ENCODE results near the gene CD46. TPM values are rescaled to one million over a fixed set of nuclear protein-coding genes. Genes with fewer than 3 reads are reported as not detected.
"Not testable (repeated sequence)": the region's sequence is repeated elsewhere in the genome, so short reads cannot be mapped to it uniquely, and the experiment has no call there.

CD46 gene
- total RNA-seq (2014; rRNA removed; shearing (Covaris generic); ENCODE audit: low replicate concordance): 64.2 and 152 TPM in 2 replicates

- H2AFZ ChIP-seq (ENCODE audit: low read length): peak within 1 kb of the TSS; percentile 67
Observed at GRCh38 chr1:207751790-207752455, at the start of gene CD46. TSS of gene CD46 (plus strand) at chr1:207752054. CDS start at chr1:207752213, 159 bp downstream.

GRCh38 chr1:207702317-207702716 lies 49.5 kb upstream of the CD46 start:
- no peaks in the 10 kb centered on the region for H3K9me2 ChIP-seq (replicated peaks; ENCODE audit: insufficient read depth, low read length)
- no peaks in the 10 kb centered on the region for H3K27me3 ChIP-seq (ENCODE audit: low read length)
- no peak overlapping the region for H3K4me2 ChIP-seq (ENCODE audit: low read depth, low read length, poor library complexity, severe bottlenecking)
- no peaks in the 10 kb centered on the region for H3K79me2 ChIP-seq (ENCODE audit: low read length)
- DNase-seq: no peak
- H3K27ac ChIP-seq (ENCODE audit: low read length): no peak overlapping the region
- no peaks in the 10 kb centered on the region for H3K4me1 ChIP-seq (ENCODE audit: low read length)
- no peaks in the 10 kb centered on the region for H4K20me1 ChIP-seq (ENCODE audit: insufficient read depth, low read depth, low read length)
- H3K9ac ChIP-seq (ENCODE audit: low read length): no peak overlapping the region
- no peak overlapping the region for H3K4me3 ChIP-seq (ENCODE audit: low read length)
- H2AFZ ChIP-seq (ENCODE audit: low read length): no peak overlapping the region
- no peaks in the 10 kb centered on the region for H3K36me3 ChIP-seq (ENCODE audit: insufficient read depth, low read length)
- no peaks in the 10 kb centered on the region for H3K9me3 ChIP-seq (ENCODE audit: low read length)

More at GRCh38 chr1:207751790-207752455, at the start of gene CD46:
- Histone ChIP-seq H3K9me3 (ENCODE audit: low read length) (no peaks in the 10 kb centered on the region), H3K9me2 (replicated peaks; ENCODE audit: insufficient read depth, low read length) (no peaks in the 10 kb centered on the region), H3K27ac (ENCODE audit: low read length) (peak within 1 kb of the TSS; percentile 65), H3K4me3 (ENCODE audit: low read length) (peak within 1 kb of the TSS; percentile 92), H3K4me2 (ENCODE audit: low read depth, low read length, poor library complexity, severe bottlenecking) (peak within 1 kb of the TSS; percentile 83), H3K36me3 (ENCODE audit: insufficient read depth, low read length) (peaks cover under 1% of the 10 kb centered on the region; the same call in 1 of the 2 replicates), H3K4me1 (ENCODE audit: low read length) (peaks cover 72% of the 10 kb centered on the region), H3K79me2 (ENCODE audit: low read length) (peaks cover 51% of the 10 kb centered on the region), H3K9ac (ENCODE audit: low read length) (peak within 1 kb of the TSS; percentile 89), H3K27me3 (ENCODE audit: low read length) (no peaks in the 10 kb centered on the region), H4K20me1 (ENCODE audit: insufficient read depth, low read depth, low read length) (peaks cover 9% of the 10 kb centered on the region; the same call in 1 of the 2 replicates)
- peak; percentile 96 for DNase-seq

- no peaks in the 10 kb centered on the region for H3K27me3 ChIP-seq (ENCODE audit: low read length)
- no peaks in the 10 kb centered on the region for H3K4me1 ChIP-seq (ENCODE audit: low read length)
- no peak overlapping the region for H3K27ac ChIP-seq (ENCODE audit: low read length)
- H3K9me3 ChIP-seq (ENCODE audit: low read length): no peaks in the 10 kb centered on the region
- H3K4me2 ChIP-seq (ENCODE audit: low read depth, low read length, poor library complexity, severe bottlenecking): no peak overlapping the region
- H3K4me3 ChIP-seq (ENCODE audit: low read length): no peak overlapping the region
- H4K20me1 ChIP-seq (ENCODE audit: insufficient read depth, low read depth, low read length): no peaks in the 10 kb centered on the region
- no peak overlapping the region for H2AFZ ChIP-seq (ENCODE audit: low read length)
- H3K9me2 ChIP-seq (replicated peaks; ENCODE audit: insufficient read depth, low read length): no peaks in the 10 kb centered on the region
- H3K79me2 ChIP-seq (ENCODE audit: low read length): no peaks in the 10 kb centered on the region
- H3K9ac ChIP-seq (ENCODE audit: low read length): no peak overlapping the region
- DNase-seq: no peak
- no peaks in the 10 kb centered on the region for H3K36me3 ChIP-seq (ENCODE audit: insufficient read depth, low read length)
Observed at GRCh38 chr1:207703712-207704111, 48.1 kb upstream of the CD46 start.

DNA sequence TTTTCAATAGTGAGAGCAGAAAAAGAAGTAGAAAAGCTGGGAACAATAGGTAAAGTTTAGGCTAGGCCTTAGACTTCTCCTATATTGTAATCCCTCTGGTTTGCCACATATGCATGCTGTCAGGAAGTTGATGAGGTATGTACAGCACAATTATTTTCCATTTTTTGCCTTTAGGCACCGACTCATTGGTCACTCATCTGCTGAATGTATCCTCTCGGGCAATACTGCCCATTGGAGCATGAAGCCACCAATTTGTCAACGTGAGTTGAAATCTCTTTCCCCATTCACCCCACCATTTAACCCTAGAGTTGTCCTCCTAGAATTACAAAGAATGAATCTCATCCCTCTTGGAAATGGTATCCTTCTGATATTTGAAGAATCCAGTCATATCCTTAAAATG lies 43.9 kb upstream of the CD46 start:
- H4K20me1 ChIP-seq (ENCODE audit: insufficient read depth, low read depth, low read length); H3K27ac ChIP-seq (ENCODE audit: low read length); H3K4me3 ChIP-seq (ENCODE audit: low read length); H3K79me2 ChIP-seq (ENCODE audit: low read length); H3K9me3 ChIP-seq (ENCODE audit: low read length); H3K27me3 ChIP-seq (ENCODE audit: low read length); H3K9me2 ChIP-seq (replicated peaks; ENCODE audit: insufficient read depth, low read length); H2AFZ ChIP-seq (ENCODE audit: low read length); H3K9ac ChIP-seq (ENCODE audit: low read length); H3K36me3 ChIP-seq (ENCODE audit: insufficient read depth, low read length); H3K4me1 ChIP-seq (ENCODE audit: low read length); H3K4me2 ChIP-seq (ENCODE audit: low read depth, low read length, poor library complexity, severe bottlenecking); DNase-seq: not testable (repeated sequence)

DNA sequence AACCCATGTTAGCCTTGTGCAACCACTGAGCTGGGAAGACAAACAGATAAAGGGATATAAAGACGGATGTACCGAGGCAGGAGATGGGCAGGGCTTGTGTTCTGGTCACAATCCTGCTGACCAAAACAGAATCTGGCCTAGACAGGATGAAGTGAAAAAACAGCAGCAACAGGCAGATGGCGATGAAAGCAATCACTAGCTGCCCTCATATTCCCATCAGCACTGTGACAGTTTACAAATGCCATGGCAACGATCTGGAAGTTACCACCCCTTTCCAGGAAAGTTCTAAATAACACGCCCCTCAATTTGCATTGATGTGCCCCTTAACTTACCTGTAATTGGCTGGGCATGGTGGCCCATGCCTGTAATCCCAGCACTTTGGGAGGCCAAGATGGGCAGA lies 40.6 kb upstream of the CD46 start:
- no peaks in the 10 kb centered on the region for H3K9me2 ChIP-seq (replicated peaks; ENCODE audit: insufficient read depth, low read length)
- DNase-seq: peak; percentile 28
- H3K9me3 ChIP-seq (ENCODE audit: low read length): no peaks in the 10 kb centered on the region
- no peak overlapping the region for H3K4me2 ChIP-seq (ENCODE audit: low read depth, low read length, poor library complexity, severe bottlenecking)
- H3K4me3 ChIP-seq (ENCODE audit: low read length): no peak overlapping the region
- no peaks in the 10 kb centered on the region for H3K4me1 ChIP-seq (ENCODE audit: low read length)
- H3K27me3 ChIP-seq (ENCODE audit: low read length): no peaks in the 10 kb centered on the region
- no peak overlapping the region for H2AFZ ChIP-seq (ENCODE audit: low read length)
- H3K9ac ChIP-seq (ENCODE audit: low read length): no peak overlapping the region
- H4K20me1 ChIP-seq (ENCODE audit: insufficient read depth, low read depth, low read length): no peaks in the 10 kb centered on the region
- H3K79me2 ChIP-seq (ENCODE audit: low read length): no peaks in the 10 kb centered on the region
- H3K36me3 ChIP-seq (ENCODE audit: insufficient read depth, low read length): no peaks in the 10 kb centered on the region
- no peak overlapping the region for H3K27ac ChIP-seq (ENCODE audit: low read length)

DNA sequence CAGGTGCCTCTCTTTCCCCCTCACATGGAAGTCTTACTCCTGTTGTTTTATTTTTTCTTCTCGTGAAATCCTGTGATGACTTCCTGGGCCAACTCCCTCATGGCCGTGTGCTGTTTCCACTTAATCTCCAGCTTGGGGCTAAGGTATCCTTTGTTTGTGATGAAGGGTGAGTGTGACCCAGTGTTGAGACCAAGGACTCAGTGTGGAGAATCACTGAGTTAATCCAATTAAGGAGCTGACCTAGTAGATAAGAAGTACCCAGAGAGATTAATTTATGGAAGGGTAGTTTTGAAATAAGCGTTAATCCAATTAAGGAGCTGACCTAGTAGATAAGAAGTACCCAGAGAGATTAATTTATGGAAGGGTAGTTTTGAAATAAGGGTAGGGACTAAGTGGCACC lies 39.2 kb upstream of the CD46 start:
- not testable (repeated sequence) for H3K4me1 ChIP-seq (ENCODE audit: low read length); H2AFZ ChIP-seq (ENCODE audit: low read length); H3K9me3 ChIP-seq (ENCODE audit: low read length); H4K20me1 ChIP-seq (ENCODE audit: insufficient read depth, low read depth, low read length); H3K4me2 ChIP-seq (ENCODE audit: low read depth, low read length, poor library complexity, severe bottlenecking); H3K79me2 ChIP-seq (ENCODE audit: low read length); H3K9ac ChIP-seq (ENCODE audit: low read length); H3K4me3 ChIP-seq (ENCODE audit: low read length); H3K36me3 ChIP-seq (ENCODE audit: insufficient read depth, low read length); H3K27me3 ChIP-seq (ENCODE audit: low read length); H3K9me2 ChIP-seq (replicated peaks; ENCODE audit: insufficient read depth, low read length); H3K27ac ChIP-seq (ENCODE audit: low read length)
- DNase-seq: peak; percentile 22

GRCh38 chr1:207713529-207713928 lies 38.3 kb upstream of the CD46 start:
- Histone ChIP-seq H2AFZ (ENCODE audit: low read length) (no peak overlapping the region), H3K9me3 (ENCODE audit: low read length) (no peaks in the 10 kb centered on the region), H3K36me3 (ENCODE audit: insufficient read depth, low read length) (no peaks in the 10 kb centered on the region), H3K79me2 (ENCODE audit: low read length) (no peaks in the 10 kb centered on the region), H3K4me2 (ENCODE audit: low read depth, low read length, poor library complexity, severe bottlenecking) (no peak overlapping the region), H3K9ac (ENCODE audit: low read length) (no peak overlapping the region), H3K27me3 (ENCODE audit: low read length) (no peaks in the 10 kb centered on the region), H3K4me3 (ENCODE audit: low read length) (no peak overlapping the region), H4K20me1 (ENCODE audit: insufficient read depth, low read depth, low read length) (no peaks in the 10 kb centered on the region), H3K9me2 (replicated peaks; ENCODE audit: insufficient read depth, low read length) (no peaks in the 10 kb centered on the region), H3K27ac (ENCODE audit: low read length) (no peak overlapping the region), H3K4me1 (ENCODE audit: low read length) (no peaks in the 10 kb centered on the region)
- DNase-seq: peak; percentile 38

- no peaks in the 10 kb centered on the region for H3K9me3 ChIP-seq (ENCODE audit: low read length)
- no peak overlapping the region for H3K9ac ChIP-seq (ENCODE audit: low read length)
- DNase-seq: peak; percentile 16
- H3K27me3 ChIP-seq (ENCODE audit: low read length): no peaks in the 10 kb centered on the region
- H3K27ac ChIP-seq (ENCODE audit: low read length): no peak overlapping the region
- no peak overlapping the region for H2AFZ ChIP-seq (ENCODE audit: low read length)
- H3K4me1 ChIP-seq (ENCODE audit: low read length): no peaks in the 10 kb centered on the region
- no peak overlapping the region for H3K4me3 ChIP-seq (ENCODE audit: low read length)
- no peaks in the 10 kb centered on the region for H3K36me3 ChIP-seq (ENCODE audit: insufficient read depth, low read length)
- H3K4me2 ChIP-seq (ENCODE audit: low read depth, low read length, poor library complexity, severe bottlenecking): no peak overlapping the region
- no peaks in the 10 kb centered on the region for H3K79me2 ChIP-seq (ENCODE audit: low read length)
- no peaks in the 10 kb centered on the region for H4K20me1 ChIP-seq (ENCODE audit: insufficient read depth, low read depth, low read length)
- no peaks in the 10 kb centered on the region for H3K9me2 ChIP-seq (replicated peaks; ENCODE audit: insufficient read depth, low read length)
Observed at GRCh38 chr1:207719234-207719633, 32.6 kb upstream of the CD46 start.
